GM18526 (cell line): ENCODE measurements around the gene PROK1.

Source experiments
- POLR2A ChIP-seq: IDR thresholded peaks from 3 replicates; pipeline ENCODE4 v1.6.1; 2011; ENCODE audit not compliant: insufficient read length; ENCODE audit errors: extremely low read depth

The PROK1 gene

GRCh38 chr1:110426854-110427253, 24.1 kb upstream of the PROK1 start:
- TF ChIP-seq POLR2A, result no peak

DNA sequence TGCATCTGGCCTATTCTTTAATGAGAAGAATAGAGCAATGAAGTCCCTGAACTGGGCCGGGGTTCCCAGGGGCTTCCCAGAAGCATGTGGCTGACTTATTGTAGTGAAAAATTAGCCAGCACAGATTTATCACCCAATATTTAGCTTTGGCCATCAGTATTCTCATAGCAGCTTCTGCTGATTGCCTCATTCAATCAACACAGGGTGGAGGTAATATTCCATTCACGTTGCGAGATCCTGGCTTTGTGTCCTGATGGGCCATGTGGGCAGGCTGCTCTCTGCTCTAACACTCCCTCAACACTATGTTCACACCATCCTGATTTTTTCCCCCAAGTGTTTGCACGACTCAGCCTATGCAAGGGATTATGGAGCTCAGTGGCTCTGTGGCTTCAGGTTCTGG, 22.0 kb upstream of the PROK1 start:
- TF ChIP-seq POLR2A, result no peak

DNA sequence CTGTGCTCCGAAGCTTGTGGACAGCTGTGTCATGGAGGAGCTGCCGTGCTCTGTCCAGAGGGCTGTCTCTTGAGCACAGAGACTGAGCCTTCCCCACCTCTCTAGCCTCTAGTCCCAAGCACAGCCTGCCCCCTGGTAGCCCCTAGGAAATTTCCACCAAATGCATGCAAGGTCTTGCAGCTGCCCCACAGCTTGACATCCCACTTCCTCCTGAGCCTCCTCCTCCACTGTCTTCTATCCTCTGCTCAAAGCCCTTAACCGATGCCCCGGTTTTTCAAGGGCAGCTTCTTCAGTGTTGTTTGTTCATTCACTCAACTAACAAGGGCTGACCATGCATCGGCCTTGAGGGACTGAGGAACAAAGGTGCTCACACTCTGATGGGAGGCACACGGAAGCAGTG, 20.6 kb upstream of the PROK1 start:
- TF ChIP-seq POLR2A, result no peak

DNA sequence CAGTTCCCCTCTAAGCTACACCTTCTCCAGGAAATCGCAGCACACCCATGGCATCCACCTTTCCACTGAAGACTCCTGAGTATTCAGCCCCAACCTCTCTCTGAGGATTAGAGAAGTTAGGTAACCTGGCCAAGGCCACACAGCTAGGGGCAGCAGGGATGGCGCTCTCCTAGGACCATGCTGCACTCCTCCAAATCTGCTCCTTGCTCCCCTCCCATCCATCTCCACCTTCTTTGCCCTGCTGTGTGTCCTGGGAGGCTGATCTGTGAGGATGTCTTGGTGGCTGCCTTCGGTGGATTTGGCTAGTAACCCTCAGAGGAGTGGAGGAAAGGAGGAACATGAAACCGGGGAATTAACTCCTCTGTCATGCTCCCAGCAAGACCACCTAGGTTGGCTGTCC, 20.0 kb upstream of the PROK1 start:
- TF ChIP-seq POLR2A, result no peak

- no peak for TF ChIP-seq POLR2A
Measured at GRCh38 chr1:110433213-110433612, 17.7 kb upstream of the PROK1 start.

GRCh38 chr1:110433803-110434202, 17.1 kb upstream of the PROK1 start:
- no peak for TF ChIP-seq POLR2A

- TF ChIP-seq POLR2A, result no peak
Measured at GRCh38 chr1:110434946-110435345, 16.0 kb upstream of the PROK1 start.

DNA sequence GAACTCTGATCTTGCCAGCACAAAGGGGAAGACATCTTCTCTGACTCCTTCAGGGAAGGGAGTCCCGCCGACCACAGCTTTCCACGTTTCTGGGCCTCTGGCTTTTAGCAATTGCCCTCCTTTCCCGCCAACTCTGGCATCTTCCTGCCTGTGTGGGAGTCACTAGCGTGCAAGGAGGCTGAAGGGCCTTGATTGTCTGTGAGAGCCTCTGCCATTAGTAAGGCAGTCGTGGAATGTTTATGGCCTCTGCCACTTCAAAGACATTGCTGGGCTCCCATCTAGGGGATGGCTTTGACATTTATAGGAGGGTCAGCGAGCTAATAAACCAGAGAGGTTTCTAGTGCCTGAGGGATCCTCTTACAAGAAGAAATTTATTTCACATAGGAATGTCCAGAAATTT, 14.3 kb upstream of the PROK1 start:
- no peak for TF ChIP-seq POLR2A

DNA sequence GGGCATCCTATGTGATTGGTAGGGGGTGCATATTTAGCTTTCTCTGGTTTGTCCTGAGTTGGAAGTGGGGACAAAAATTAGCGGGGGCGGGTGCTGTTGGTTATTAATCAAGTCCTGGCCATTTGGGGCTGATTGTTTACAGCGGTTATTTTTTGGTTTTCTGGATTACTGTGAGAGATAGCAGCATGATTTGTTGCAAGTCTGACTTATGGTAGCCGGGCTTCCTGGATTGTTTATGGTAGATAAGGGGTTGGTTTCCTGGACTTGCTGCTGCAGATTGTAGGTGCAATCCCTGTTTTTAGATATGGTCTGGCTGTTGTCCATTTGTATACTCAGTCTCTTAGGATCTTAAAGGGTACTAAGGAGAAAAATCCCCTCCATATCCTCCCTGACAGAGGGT, 12.1 kb upstream of the PROK1 start:
- TF ChIP-seq POLR2A, result no peak

GRCh38 chr1:110440877-110441276, 10.1 kb upstream of the PROK1 start:
- TF ChIP-seq POLR2A, result no peak

GRCh38 chr1:110441888-110442287, 9.1 kb upstream of the PROK1 start:
- no peak for TF ChIP-seq POLR2A

- no peak for TF ChIP-seq POLR2A
Measured at GRCh38 chr1:110443451-110443850, 7.5 kb upstream of the PROK1 start.

- no peak for TF ChIP-seq POLR2A
Measured at GRCh38 chr1:110444561-110444960, 6.4 kb upstream of the PROK1 start.

- no peak for TF ChIP-seq POLR2A
Measured at GRCh38 chr1:110449661-110450651, 993 bp upstream of the PROK1 start.

DNA sequence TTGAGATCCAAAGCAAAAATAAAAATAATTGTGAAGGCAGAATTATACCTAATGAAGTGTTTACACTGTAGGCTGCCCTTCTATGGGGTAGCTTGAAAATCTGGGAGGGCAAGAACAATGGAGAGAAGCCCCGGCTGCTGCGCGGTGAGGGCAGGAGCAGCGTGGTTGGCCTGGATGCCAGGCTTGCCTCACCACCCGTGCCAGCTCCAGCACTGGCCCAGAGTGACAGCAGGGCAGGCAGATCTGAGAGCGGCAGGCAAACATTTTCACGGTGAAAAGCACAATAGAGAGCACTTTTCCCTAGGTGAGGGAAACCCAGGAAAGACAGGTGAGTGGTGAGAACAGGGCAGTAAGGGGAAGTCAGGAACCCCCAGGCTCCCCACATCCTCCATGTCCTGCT, 1.4 kb downstream of the PROK1 start:
- no peak for TF ChIP-seq POLR2A

DNA sequence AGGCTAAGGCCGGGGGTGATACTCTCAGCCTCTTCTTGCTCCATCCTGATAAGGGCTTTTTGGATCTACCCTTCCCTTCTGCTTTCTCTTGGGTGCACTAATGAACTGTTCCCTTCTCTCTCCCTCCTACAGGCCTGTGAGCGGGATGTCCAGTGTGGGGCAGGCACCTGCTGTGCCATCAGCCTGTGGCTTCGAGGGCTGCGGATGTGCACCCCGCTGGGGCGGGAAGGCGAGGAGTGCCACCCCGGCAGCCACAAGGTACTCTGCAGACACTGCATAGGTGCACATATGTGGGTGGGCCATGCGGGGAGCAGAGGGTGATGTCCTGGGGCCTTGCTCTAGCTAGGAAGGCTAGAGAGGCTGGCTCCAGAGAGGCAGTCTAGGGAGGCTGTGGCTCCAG, 2.9 kb downstream of the PROK1 start:
- TF ChIP-seq POLR2A, result no peak

DNA sequence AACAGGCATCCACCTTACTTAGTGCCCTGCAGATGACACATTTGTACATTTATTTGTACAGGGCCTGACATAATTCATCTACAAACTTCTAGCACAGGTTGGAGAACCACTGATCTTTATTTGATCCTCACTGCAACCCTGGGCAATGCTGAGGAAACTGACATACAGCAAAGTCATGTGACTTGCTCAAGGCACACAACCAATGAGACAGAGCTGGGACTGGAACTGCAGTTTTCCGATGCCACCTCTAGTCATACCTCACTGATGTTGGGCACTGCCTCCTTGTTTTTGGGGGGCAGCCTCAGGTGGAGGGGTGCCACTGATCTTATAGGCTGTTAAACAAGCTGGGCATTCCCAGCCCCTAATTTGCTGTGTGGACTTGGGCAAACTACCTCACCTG, 3.4 kb downstream of the PROK1 start:
- TF ChIP-seq POLR2A, result no peak
